Mesendoderm (in vitro differentiated cells): Measurements from ENCODE around the gene TANC1.

Source experiments
- DNase-seq: peaks from one replicate; pipeline ENCODE4 v3.0.0; 2013
- H2AK5ac ChIP-seq: 2 replicates; pipeline ENCODE4 v1.6.1; 2013; ENCODE audit warnings: low read length, inconsistent platforms
- H2BK120ac ChIP-seq: 2 replicates; pipeline ENCODE4 v1.6.1; 2013; ENCODE audit warnings: low read depth, mild to moderate bottlenecking, low read length, moderate library complexity, mixed read lengths
- H2BK15ac ChIP-seq: replicated peaks from 2 replicates; pipeline ENCODE4 v1.6.1; 2013; ENCODE audit warnings: low read depth, mild to moderate bottlenecking, moderate library complexity
- H2BK5ac ChIP-seq: 2 replicates; pipeline ENCODE4 v1.6.1; 2013; ENCODE audit warnings: low read length, inconsistent platforms
- H3K18ac ChIP-seq: 2 replicates; pipeline ENCODE4 v1.6.1; 2013; ENCODE audit warnings: mild to moderate bottlenecking, low read length, mixed read lengths
- H3K23ac ChIP-seq: one replicate; pipeline ENCODE4 v1.6.1; 2013; ENCODE audit warnings: low read length
- H3K27ac ChIP-seq: 2 replicates; pipeline ENCODE4 v1.5.1; 2013; ENCODE audit warnings: low read depth, mild to moderate bottlenecking, inconsistent platforms, low read length, moderate library complexity
- H3K27me3 ChIP-seq: 2 replicates; pipeline ENCODE4 v1.6.1; 2013; ENCODE audit warnings: low read length, control low read depth, mild to moderate bottlenecking, inconsistent platforms; ENCODE audit not compliant: insufficient read depth, poor library complexity
- H3K36me3 ChIP-seq: 2 replicates; pipeline ENCODE4 v1.6.1; 2013; ENCODE audit warnings: low read length, inconsistent platforms; ENCODE audit not compliant: control insufficient read depth, insufficient read depth
- H3K4ac ChIP-seq: one replicate; pipeline ENCODE4 v1.6.1; 2013; ENCODE audit warnings: low read depth, mild to moderate bottlenecking, low read length, moderate library complexity
- H3K4me1 ChIP-seq: 2 replicates; pipeline ENCODE4 v1.6.1; 2013; ENCODE audit warnings: low read depth, low read length, inconsistent platforms; ENCODE audit not compliant: control insufficient read depth
- H3K4me2 ChIP-seq: 2 replicates; pipeline ENCODE4 v1.6.1; 2013; ENCODE audit warnings: low read length
- H3K4me3 ChIP-seq: 2 replicates; pipeline ENCODE4 v1.5.1; 2013; ENCODE audit warnings: mild to moderate bottlenecking, low read length
- H3K56ac ChIP-seq: one replicate; pipeline ENCODE4 v1.6.1; 2013; ENCODE audit warnings: low read length
- H3K79me1 ChIP-seq: 2 replicates; pipeline ENCODE4 v1.6.1; 2013; ENCODE audit warnings: low read length, inconsistent platforms
- H3K79me2 ChIP-seq: 2 replicates; pipeline ENCODE4 v1.6.1; 2013; ENCODE audit warnings: mild to moderate bottlenecking, low read length; ENCODE audit not compliant: control insufficient read depth, insufficient read depth
- H3K9ac ChIP-seq: 2 replicates; pipeline ENCODE4 v1.6.1; 2013; ENCODE audit warnings: low read length, inconsistent platforms
- H4K5ac ChIP-seq: one replicate; pipeline ENCODE4 v1.6.1; 2013; ENCODE audit warnings: low read length
- H4K8ac ChIP-seq: one replicate; pipeline ENCODE4 v1.6.1; 2013; ENCODE audit warnings: low read depth, mild to moderate bottlenecking, control low read depth, low read length, moderate library complexity
- WGBS: extraction: QIAGEN DNeasy Blood & Tissue Kit; methylation state at CpG from one replicate; pipeline ENCODE4 v1.1.7; 2013; ENCODE audit warnings: low lambda C conversion rate, missing lambda C conversion rate; ENCODE audit not compliant: insufficient coverage; ENCODE audit errors: extremely low coverage; 5-methylcytosine and 5-hydroxymethylcytosine counted together

Gene TANC1

GRCh38 chr2:158953926-158954763 is 14.3 kb upstream of the TANC1 start:
- no peaks in the 10 kb centered on the region for H3K36me3 ChIP-seq
- H2BK120ac ChIP-seq = no peak overlapping the region
- no peaks in the 10 kb centered on the region for H3K79me2 ChIP-seq
- H2BK15ac ChIP-seq = no peak overlapping the region
- no peak overlapping the region for H3K4me2 ChIP-seq
- H4K8ac ChIP-seq = no peak overlapping the region
- H3K56ac ChIP-seq = no peak overlapping the region
- H2BK5ac ChIP-seq = no peak overlapping the region
- no peak for DNase-seq
- H3K27me3 ChIP-seq = no peaks in the 10 kb centered on the region
- H3K27ac ChIP-seq = no peak overlapping the region
- H3K18ac ChIP-seq = no peak overlapping the region
- no peak overlapping the region for H3K9ac ChIP-seq
- H4K5ac ChIP-seq = no peak overlapping the region
- no peaks in the 10 kb centered on the region for H3K79me1 ChIP-seq
- H3K23ac ChIP-seq = no peak overlapping the region
- no peak overlapping the region for H3K4ac ChIP-seq
- H3K4me1 ChIP-seq = no peaks in the 10 kb centered on the region
- WGBS = no CpG with 5 or more reads among the region's 5 CpGs
- no peak overlapping the region for H2AK5ac ChIP-seq
- H3K4me3 ChIP-seq = no peak overlapping the region

- Histone ChIP-seq H3K9ac (no peak overlapping the region), H3K27me3 (no peaks in the 10 kb centered on the region), H4K8ac (no peak overlapping the region), H3K4me2 (no peak overlapping the region), H3K4me3 (no peak overlapping the region), H3K79me1 (no peaks in the 10 kb centered on the region), H3K36me3 (no peaks in the 10 kb centered on the region), H3K23ac (no peak overlapping the region), H2BK5ac (no peak overlapping the region), H3K27ac (no peak overlapping the region), H3K56ac (no peak overlapping the region), H3K4me1 (no peaks in the 10 kb centered on the region), H2BK15ac (no peak overlapping the region), H4K5ac (no peak overlapping the region), H3K4ac (no peak overlapping the region), H2BK120ac (no peak overlapping the region), H3K18ac (no peak overlapping the region), H2AK5ac (no peak overlapping the region), H3K79me2 (no peaks in the 10 kb centered on the region)
- WGBS = no CpG with 5 or more reads among the region's 2 CpGs
- DNase-seq = no peak
Observed at GRCh38 chr2:158955842-158956365, 12.5 kb upstream of the TANC1 start.

- no peak overlapping the region for H3K9ac ChIP-seq
- no peak overlapping the region for H3K4me2 ChIP-seq
- no peak overlapping the region for H2BK15ac ChIP-seq
- H3K36me3 ChIP-seq = no peaks in the 10 kb centered on the region
- H3K4me1 ChIP-seq = no peaks in the 10 kb centered on the region
- H3K4me3 ChIP-seq = no peak overlapping the region
- no peak overlapping the region for H4K8ac ChIP-seq
- DNase-seq = no peak
- H2BK5ac ChIP-seq = no peak overlapping the region
- no peak overlapping the region for H3K18ac ChIP-seq
- H2AK5ac ChIP-seq = no peak overlapping the region
- H3K4ac ChIP-seq = no peak overlapping the region
- H3K79me1 ChIP-seq = no peaks in the 10 kb centered on the region
- no peaks in the 10 kb centered on the region for H3K79me2 ChIP-seq
- no peak overlapping the region for H3K56ac ChIP-seq
- H4K5ac ChIP-seq = no peak overlapping the region
- no peak overlapping the region for H2BK120ac ChIP-seq
- WGBS = no CpG with 5 or more reads among the region's 1 CpG
- no peak overlapping the region for H3K23ac ChIP-seq
- no peak overlapping the region for H3K27ac ChIP-seq
- no peaks in the 10 kb centered on the region for H3K27me3 ChIP-seq
Observed at GRCh38 chr2:158958365-158958764, 10.1 kb upstream of the TANC1 start.

- no peak overlapping the region for H2AK5ac ChIP-seq
- H3K56ac ChIP-seq = no peak overlapping the region
- no peak for DNase-seq
- no peak overlapping the region for H4K5ac ChIP-seq
- H3K79me1 ChIP-seq = no peaks in the 10 kb centered on the region
- no peaks in the 10 kb centered on the region for H3K27me3 ChIP-seq
- no CpG with 5 or more reads among the region's 2 CpGs for WGBS
- H2BK5ac ChIP-seq = no peak overlapping the region
- no peak overlapping the region for H3K23ac ChIP-seq
- no peak overlapping the region for H3K18ac ChIP-seq
- no peak overlapping the region for H3K27ac ChIP-seq
- H3K4me1 ChIP-seq = no peaks in the 10 kb centered on the region
- no peak overlapping the region for H3K4ac ChIP-seq
- no peak overlapping the region for H3K4me3 ChIP-seq
- H3K36me3 ChIP-seq = no peaks in the 10 kb centered on the region
- H4K8ac ChIP-seq = no peak overlapping the region
- H2BK120ac ChIP-seq = no peak overlapping the region
- H3K9ac ChIP-seq = no peak overlapping the region
- no peaks in the 10 kb centered on the region for H3K79me2 ChIP-seq
- no peak overlapping the region for H3K4me2 ChIP-seq
- H2BK15ac ChIP-seq = no peak overlapping the region
Observed at GRCh38 chr2:158960193-158960592, 8.2 kb upstream of the TANC1 start.

GRCh38 chr2:158962074-158962473 is 6.4 kb upstream of the TANC1 start:
- Histone ChIP-seq H3K27me3 (no peaks in the 10 kb centered on the region), H3K23ac (no peak overlapping the region), H2AK5ac (no peak overlapping the region), H3K27ac (no peak overlapping the region), H3K9ac (no peak overlapping the region), H3K4me1 (no peaks in the 10 kb centered on the region), H3K79me1 (no peaks in the 10 kb centered on the region), H3K79me2 (no peaks in the 10 kb centered on the region), H3K18ac (no peak overlapping the region), H3K4me3 (no peak overlapping the region), H3K56ac (no peak overlapping the region), H3K4ac (no peak overlapping the region), H2BK5ac (no peak overlapping the region), H2BK120ac (no peak overlapping the region), H3K4me2 (no peak overlapping the region), H2BK15ac (no peak overlapping the region), H4K5ac (no peak overlapping the region), H3K36me3 (no peaks in the 10 kb centered on the region), H4K8ac (no peak overlapping the region)
- DNase-seq = no peak
- WGBS = no CpG with 5 or more reads among the region's 1 CpG
